ENCODE results near the gene LTN1.

Gene LTN1

GRCh38 chr21:28882345-28882744 lies 110.3 kb downstream of the LTN1 start:
- DNase-seq: no peak

All from stimulated activated naive CD4-positive, alpha-beta T cell treated with Interleukin-2 at 50 U/mL for 16 hours (primary cell).